Measurements from ENCODE around the gene NDST1. TPM values are rescaled to one million over a fixed set of nuclear protein-coding genes. Genes with fewer than 3 reads are reported as not detected.

Gene NDST1
- total and polyA plus RNA-seq, 2 of the 8 experiments (the other 6 are each of a cell fraction or from before 2014, with no cell fraction given), result 27.0 to 72.0 TPM

GRCh38 chr5:150492621-150493020, 15.3 kb upstream of the NDST1 start (continued):
- TF ChIP-seq CTBP2 (IDR thresholded peaks at IDR 0.05; ENCODE audit: borderline replicate concordance, insufficient read depth, insufficient read length, low read length) (no peak), POLR2A (IDR thresholded peaks at IDR 0.05; ENCODE audit: control extremely low read depth in 1 of 2, low read depth in 2 of 2, low read length in 2 of 2) (no peak), TAF7 (optimal IDR thresholded peaks at IDR 0.05; ENCODE audit: borderline replicate concordance, low read depth, low read length) (no peak), ASH2L (IDR thresholded peaks at IDR 0.05; ENCODE audit: low read length) (no peak), NANOG (IDR thresholded peaks at IDR 0.05; ENCODE audit: insufficient read depth, low read depth, low read length, poor library complexity, severe bottlenecking) (no peak), JUN (IDR thresholded peaks at IDR 0.05; ENCODE audit: low read depth, low read length) (no peak), JUND (IDR thresholded peaks at IDR 0.05; ENCODE audit: low read length) (no peak), FOSL1 (IDR thresholded peaks at IDR 0.05; ENCODE audit: insufficient read depth, low read depth, low read length) (no peak), RAD21 (IDR thresholded peaks at IDR 0.05 in 1 of 2, conservative IDR thresholded peaks at IDR 0.05 in 1 of 2; ENCODE audit: low read depth in 2 of 2, low read length in 2 of 2) (no peak), CEBPB (IDR thresholded peaks at IDR 0.05; ENCODE audit: low read depth, low read length) (no peak), BRCA1 (IDR thresholded peaks at IDR 0.05; ENCODE audit: low read depth, low read length) (no peak)
